GM23338 (cell line): ENCODE results near the gene KLRK1. TPM values are rescaled to one million over a fixed set of nuclear protein-coding genes. Genes with fewer than 3 reads are reported as not detected.
A peak's percentile ranks its signal among the peaks of the same experiment; 100 is the strongest.
"Not testable (repeated sequence)": the region's sequence is repeated elsewhere in the genome, so short reads cannot be mapped to it uniquely, and the experiment has no call there.

Source experiments
- ATAC-seq: fragments of 200-7000 bp; cut with Tn5 transposase; 3 replicates; pipeline ENCODE4 v1.9.1; 2020
- DNase-seq: peaks from one replicate; pipeline ENCODE4 v3.0.0-alpha.2; 2015; ENCODE audit warnings: low spot score
- H2AFZ ChIP-seq: fragments of 200-600 bp; sonication (generic); 2 replicates; pipeline ENCODE4 v1.8.0; 2016; ENCODE audit warnings: antibody characterized with exemption, mild to moderate bottlenecking, moderate library complexity
- H3F3A ChIP-seq: fragments of 200-600 bp; sonication (generic); replicated peaks from 2 replicates; pipeline ENCODE4 v1.8.0; 2017; ENCODE audit warnings: antibody characterized with exemption, mixed run types, low read depth
- H3K27ac ChIP-seq: fragments of 200-600 bp; sonication (generic); 2 replicates; pipeline ENCODE4 v1.6.1; 2016; ENCODE audit warnings: low read depth
- H3K27me3 ChIP-seq: fragments of 200-600 bp; sonication (generic); 2 replicates; pipeline ENCODE4 v1.8.0; 2016; ENCODE audit warnings: mild to moderate bottlenecking, mixed run types, moderate library complexity; ENCODE audit not compliant: insufficient read depth
- H3K36me3 ChIP-seq: fragments of 200-600 bp; sonication (generic); 2 replicates; pipeline ENCODE4 v1.8.0; 2016; ENCODE audit warnings: mild to moderate bottlenecking; ENCODE audit not compliant: insufficient read depth
- H3K4me1 ChIP-seq: fragments of 200-600 bp; sonication (generic); 2 replicates; pipeline ENCODE4 v1.8.0; 2016; ENCODE audit warnings: mild to moderate bottlenecking, moderate library complexity; ENCODE audit not compliant: insufficient read depth
- H3K4me2 ChIP-seq: fragments of 200-600 bp; sonication (generic); 2 replicates; pipeline ENCODE4 v1.7.1; 2017; ENCODE audit warnings: mixed run types
- H3K4me3 ChIP-seq: fragments of 200-600 bp; sonication (generic); 2 replicates; pipeline ENCODE4 v1.6.1; 2016; ENCODE audit warnings: mixed run types
- H3K79me2 ChIP-seq: fragments of 200-600 bp; sonication (generic); replicated peaks from 2 replicates; pipeline ENCODE4 v1.8.0; 2017; ENCODE audit warnings: mild to moderate bottlenecking; ENCODE audit not compliant: insufficient read depth
- H3K9me2 ChIP-seq: fragments of 200-600 bp; sonication (generic); 2 replicates; pipeline ENCODE4 v1.8.0; 2017; ENCODE audit not compliant: insufficient read depth
- H4K20me1 ChIP-seq: fragments of 200-600 bp; sonication (generic); replicated peaks from 2 replicates; pipeline ENCODE4 v1.8.0; 2017; ENCODE audit warnings: mild to moderate bottlenecking; ENCODE audit not compliant: insufficient read depth
- H3K27ac Mint-ChIP-seq: 2 replicates; pipeline ENCODE4 v1.8.0; 2020; ENCODE audit warnings: inconsistent platforms, mild to moderate bottlenecking, moderate library complexity, mixed read lengths
- H3K27me3 Mint-ChIP-seq: 3 replicates; pipeline ENCODE4 v1.8.0; 2022; ENCODE audit warnings: low read depth, mild to moderate bottlenecking, moderate library complexity, mixed read lengths, inconsistent platforms; ENCODE audit not compliant: insufficient read depth, poor library complexity
- H3K36me3 Mint-ChIP-seq: 3 replicates; pipeline ENCODE4 v1.8.0; 2021; ENCODE audit warnings: low read depth, mild to moderate bottlenecking, inconsistent platforms, moderate library complexity, mixed read lengths
- H3K4me1 Mint-ChIP-seq: 3 replicates; pipeline ENCODE4 v1.8.0; 2020; ENCODE audit warnings: mild to moderate bottlenecking, inconsistent platforms, mixed read lengths
- H3K4me3 Mint-ChIP-seq: 3 replicates; pipeline ENCODE4 v1.8.0; 2021; ENCODE audit warnings: moderate library complexity, mild to moderate bottlenecking, inconsistent platforms, mixed read lengths
- H3K9me3 Mint-ChIP-seq: 3 replicates; pipeline ENCODE4 v1.8.0; 2020; ENCODE audit warnings: moderate library complexity, mild to moderate bottlenecking, inconsistent platforms, mixed read lengths
- CREB1 ChIP-seq: fragments of 250-450 bp; sonication (Bioruptor Pico); IDR thresholded peaks from 2 replicates; pipeline ENCODE4 v1.5.0; 2020; ENCODE audit warnings: low read depth, mild to moderate bottlenecking, moderate library complexity
- CTCF ChIP-seq, 2 experiments: fragments of 200-600 bp in 1 of 2; sonication (generic) in 1 of 2; conservative IDR thresholded peaks; 2 replicates each; pipeline versions ENCODE4 v1.5.1 to v1.6.1; 2016 to 2017; ENCODE audit warnings: antibody characterized with exemption in 2 of 2, low read depth in 2 of 2, mild to moderate bottlenecking in 2 of 2, moderate library complexity in 1 of 2
- ETS1 ChIP-seq: IDR thresholded peaks from 2 replicates; pipeline ENCODE4 v1.6.1; 2016; ENCODE audit warnings: antibody characterized with exemption
- EZH2 ChIP-seq: fragments of 200-600 bp; sonication (generic); IDR thresholded peaks from one replicate; pipeline ENCODE4 v1.8.0; 2017; ENCODE audit warnings: antibody characterized with exemption, mild to moderate bottlenecking, low read depth; ENCODE audit not compliant: unreplicated experiment
- POLR2AphosphoS5 ChIP-seq: IDR thresholded peaks from 2 replicates; pipeline ENCODE4 v1.6.1; 2016; ENCODE audit warnings: antibody characterized with exemption, low read depth
- REST ChIP-seq: IDR thresholded peaks from one replicate; pipeline ENCODE4 v1.6.1; 2018; ENCODE audit warnings: antibody characterized with exemption; ENCODE audit not compliant: unreplicated experiment
- STAT1 ChIP-seq: IDR thresholded peaks from one replicate; pipeline ENCODE4 v1.6.1; 2016; ENCODE audit warnings: antibody characterized with exemption; ENCODE audit not compliant: unreplicated experiment
- ZNF114 ChIP-seq: fragments of 250-450 bp; sonication (Bioruptor Pico); IDR thresholded peaks from 2 replicates; pipeline ENCODE4 v1.5.0; 2020; ENCODE audit warnings: mild to moderate bottlenecking, moderate library complexity
- ZNF331 ChIP-seq: fragments of 250-450 bp; sonication (Bioruptor Pico); IDR thresholded peaks from 2 replicates; pipeline ENCODE4 v1.5.0; 2020; ENCODE audit warnings: low read depth, mild to moderate bottlenecking, moderate library complexity
- polyA plus RNA-seq: library from polyadenylated mRNA; unstranded; fragments of >200 nt; fragmentation: Nextera tagmentation; extraction: Ambion mirVana; gene quantifications from 2 replicates; pipeline ENCODE4 v1.2.1, GENCODE V29; 2016
- total RNA-seq: library from RNA; depleted of rRNA; stranded (reverse); fragments of >200 nt; shearing (Covaris generic); gene quantifications from 2 replicates; pipeline ENCODE4 v1.2.3, GENCODE V29; 2014

The KLRK1 gene
- total and polyA plus RNA-seq, 2 experiments from 2014 or later: not detected

DNA sequence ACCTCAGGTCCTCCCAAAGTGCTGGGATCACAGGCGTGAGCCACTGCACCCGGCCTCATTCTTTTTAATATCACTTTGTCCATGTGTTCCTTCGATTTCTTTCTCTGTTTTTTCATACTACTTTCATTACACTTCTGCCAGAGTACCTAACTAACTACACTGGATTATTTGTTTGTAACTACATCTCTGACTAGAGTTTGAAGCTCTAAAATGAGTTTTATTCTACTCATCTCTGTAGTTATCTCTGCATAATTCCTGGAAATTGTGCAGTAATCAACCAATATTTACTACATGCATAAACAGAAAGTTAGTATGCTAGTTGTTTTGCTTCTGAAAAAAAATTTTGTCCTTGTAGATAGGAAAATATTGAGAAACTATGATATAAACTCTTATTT is 15.2 kb downstream of the KLRK1 start:
- no peak for ATAC-seq
- H3K36me3 ChIP-seq: no peaks in the 10 kb centered on the region
- no peak overlapping the region for H3K27ac ChIP-seq
- TF ChIP-seq POLR2AphosphoS5 (no peak), ZNF331 (no peak)
- H3K9me2 ChIP-seq: no peaks in the 10 kb centered on the region
- Mint-ChIP-seq H3K36me3 (no peaks in the 10 kb centered on the region), H3K4me3 (no peak overlapping the region), H3K27ac (no peak overlapping the region), H3K27me3 (peaks cover 2% of the 10 kb centered on the region), H3K4me1 (peaks cover 35% of the 10 kb centered on the region), H3K9me3 (no peaks in the 10 kb centered on the region)
- no peak overlapping the region for H3K4me3 ChIP-seq
- H3K27me3 ChIP-seq: no peaks in the 10 kb centered on the region
- DNase-seq: no peak
- H4K20me1 ChIP-seq: no peaks in the 10 kb centered on the region
- peaks cover 24% of the 10 kb centered on the region for H3K4me1 ChIP-seq
- H3F3A ChIP-seq: no peaks in the 10 kb centered on the region
- no peak overlapping the region for H3K4me2 ChIP-seq
- no peaks in the 10 kb centered on the region for H3K79me2 ChIP-seq
- 0 out of 2 replicates have a peak overlapping the region, but pooled peaks have one; percentile 54 for H2AFZ ChIP-seq

GRCh38 chr12:10372559-10372958 is 17.3 kb downstream of the KLRK1 start:
- Histone ChIP-seq H3F3A (no peaks in the 10 kb centered on the region), H3K79me2 (no peaks in the 10 kb centered on the region), H4K20me1 (no peaks in the 10 kb centered on the region), H2AFZ (peak overlapping the region; percentile 88), H3K4me1 (peaks cover 26% of the 10 kb centered on the region), H3K27ac (no peak overlapping the region), H3K27me3 (no peaks in the 10 kb centered on the region), H3K36me3 (no peaks in the 10 kb centered on the region), H3K4me2 (peak overlapping the region; percentile 66; the same call in 1 of the 2 replicates), H3K4me3 (no peak overlapping the region), H3K9me2 (no peaks in the 10 kb centered on the region)
- Mint-ChIP-seq H3K4me3 (no peak overlapping the region), H3K27me3 (peaks cover 2% of the 10 kb centered on the region), H3K9me3 (peaks cover 8% of the 10 kb centered on the region), H3K36me3 (peaks cover 4% of the 10 kb centered on the region; the same call in 2 of the 3 replicates), H3K4me1 (peaks cover 46% of the 10 kb centered on the region), H3K27ac (no peak overlapping the region; the same call in 1 of the 2 replicates)
- ATAC-seq (0 out of 3 replicates have a peak, but pooled peaks have one; percentile 29), DNase-seq (no peak)
- no peak for TF ChIP-seq ETS1
- no peak for TF ChIP-seq ZNF331
- no peak for TF ChIP-seq POLR2AphosphoS5
- TF ChIP-seq EZH2: no peak
- no peak for TF ChIP-seq STAT1
- no peak for TF ChIP-seq REST
- TF ChIP-seq CREB1 (CRISPR knock-in tag): no peak
- no peak for TF ChIP-seq CTCF (conservative IDR thresholded peaks at IDR 0.05; ENCODE audit: low read depth in 2 of 2)
- no peak for TF ChIP-seq ZNF114 (CRISPR knock-in tag)

DNA sequence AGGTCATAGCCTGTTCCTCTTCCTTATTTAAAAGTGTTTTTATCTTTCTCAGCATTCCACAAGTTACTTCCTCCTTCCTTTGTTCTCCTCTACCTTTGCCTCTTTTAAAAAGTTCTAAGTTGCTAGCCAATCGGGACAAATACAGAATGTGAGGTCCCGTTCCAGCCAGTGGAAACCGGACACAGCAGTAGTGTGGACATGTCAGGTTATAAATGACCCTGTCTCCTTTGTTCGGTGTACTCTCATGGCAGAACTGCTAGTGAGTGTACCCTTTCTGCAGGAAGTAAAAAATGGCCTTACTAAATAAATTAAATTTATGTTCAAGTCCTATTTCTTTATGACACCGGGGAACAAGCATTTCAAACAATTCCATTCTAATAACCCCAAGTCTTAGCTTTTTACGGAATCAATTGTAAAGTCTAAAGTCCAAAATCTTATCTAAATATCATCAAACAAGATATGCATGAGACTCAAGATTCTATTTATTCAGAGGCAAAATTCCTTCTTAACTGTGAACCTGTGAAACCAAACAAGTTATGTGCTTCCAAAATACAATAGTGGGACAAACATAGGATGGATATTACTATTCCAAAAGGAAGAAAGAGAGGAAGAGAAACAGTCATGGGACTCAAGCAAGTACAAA is 17.8 kb downstream of the KLRK1 start:
- H3K9me2 ChIP-seq, H3K36me3 Mint-ChIP-seq, ATAC-seq, H3K27me3 Mint-ChIP-seq, H3K4me3 Mint-ChIP-seq, H3F3A ChIP-seq, H4K20me1 ChIP-seq, H3K27ac ChIP-seq, H3K4me3 ChIP-seq, H3K27me3 ChIP-seq, H3K36me3 ChIP-seq, DNase-seq, H3K79me2 ChIP-seq: not testable (repeated sequence)
- Histone ChIP-seq H2AFZ (peak overlapping the region; percentile 88; the same call in 1 of the 2 replicates), H3K4me1 (peaks cover 26% of the 10 kb centered on the region), H3K4me2 (peak overlapping the region; percentile 66; the same call in 1 of the 2 replicates)
- Mint-ChIP-seq H3K27ac (peak overlapping the region; percentile 32; the same call in 1 of the 2 replicates), H3K9me3 (peaks cover 14% of the 10 kb centered on the region), H3K4me1 (peaks cover 46% of the 10 kb centered on the region)
